DND-41 (cell line): ENCODE data around the gene CD3E.

Experiments used
- EZH2 ChIP-seq: IDR thresholded peaks from 3 replicates; pipeline ENCODE4 v1.6.1; 2012; ENCODE audit warnings: borderline replicate concordance, low read depth, mild to moderate bottlenecking, moderate library complexity, low read length, inconsistent platforms; ENCODE audit not compliant: severe bottlenecking
- TF ChIP-seq, protein P1 (sequence below): IDR thresholded peaks from 2 replicates; pipeline ENCODE4 v1.5.1; 2012; ENCODE audit warnings: borderline replicate concordance, low read length, moderate library complexity, mild to moderate bottlenecking; ENCODE audit not compliant: poor library complexity, severe bottlenecking; ENCODE audit errors: extremely low read depth

GRCh38 chr11:118259138-118259537 is 45.4 kb upstream of the CD3E start:
- TF ChIP-seq, protein P1, sequence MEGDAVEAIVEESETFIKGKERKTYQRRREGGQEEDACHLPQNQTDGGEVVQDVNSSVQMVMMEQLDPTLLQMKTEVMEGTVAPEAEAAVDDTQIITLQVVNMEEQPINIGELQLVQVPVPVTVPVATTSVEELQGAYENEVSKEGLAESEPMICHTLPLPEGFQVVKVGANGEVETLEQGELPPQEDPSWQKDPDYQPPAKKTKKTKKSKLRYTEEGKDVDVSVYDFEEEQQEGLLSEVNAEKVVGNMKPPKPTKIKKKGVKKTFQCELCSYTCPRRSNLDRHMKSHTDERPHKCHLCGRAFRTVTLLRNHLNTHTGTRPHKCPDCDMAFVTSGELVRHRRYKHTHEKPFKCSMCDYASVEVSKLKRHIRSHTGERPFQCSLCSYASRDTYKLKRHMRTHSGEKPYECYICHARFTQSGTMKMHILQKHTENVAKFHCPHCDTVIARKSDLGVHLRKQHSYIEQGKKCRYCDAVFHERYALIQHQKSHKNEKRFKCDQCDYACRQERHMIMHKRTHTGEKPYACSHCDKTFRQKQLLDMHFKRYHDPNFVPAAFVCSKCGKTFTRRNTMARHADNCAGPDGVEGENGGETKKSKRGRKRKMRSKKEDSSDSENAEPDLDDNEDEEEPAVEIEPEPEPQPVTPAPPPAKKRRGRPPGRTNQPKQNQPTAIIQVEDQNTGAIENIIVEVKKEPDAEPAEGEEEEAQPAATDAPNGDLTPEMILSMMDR = no peak
- TF ChIP-seq EZH2 = no peak
